HepG2 (cell line): ENCODE results near the gene MC1R. TPM values are rescaled to one million over a fixed set of nuclear protein-coding genes. Genes with fewer than 3 reads are reported as not detected.

Experiments used
- AHR ChIP-seq: IDR thresholded peaks from 2 replicates; pipeline ENCODE4 v1.6.1; 2018; ENCODE audit warnings: missing genetic modification reagents, missing compliant biosample characterization
- FOXA3 ChIP-seq: IDR thresholded peaks from 2 replicates; pipeline ENCODE4 v1.6.1; 2016; ENCODE audit warnings: missing genetic modification reagents, missing compliant biosample characterization
- HMGXB4 ChIP-seq, 2 experiments: sonication (generic) in 1 of 2; formaldehyde crosslinking in 1 of 2; IDR thresholded peaks; 2 replicates each; pipeline versions ENCODE4 v1.4.0 to v1.6.1; 2018 to 2020; ENCODE audit warnings: missing genetic modification reagents in 2 of 2, borderline replicate concordance in 1 of 2, low read depth in 1 of 2, mild to moderate bottlenecking in 1 of 2, missing biosample characterization in 1 of 2
- HNRNPL ChIP-seq: fragments of 200-400 bp; formaldehyde crosslinking; IDR thresholded peaks from 2 replicates; pipeline ENCODE4 v1.6.1; 2017; ENCODE audit warnings: mild to moderate bottlenecking, low read depth, low read length
- KDM5B ChIP-seq: sonication (generic); formaldehyde crosslinking; IDR thresholded peaks from 2 replicates; pipeline ENCODE4 v1.4.0; 2020; ENCODE audit warnings: missing genetic modification reagents, mild to moderate bottlenecking, borderline replicate concordance
- MEIS1 ChIP-seq: sonication (generic); formaldehyde crosslinking; IDR thresholded peaks from 2 replicates; pipeline ENCODE4 v1.9.0; 2021; ENCODE audit warnings: mild to moderate bottlenecking, missing genetic modification reagents, moderate library complexity, borderline replicate concordance
- MXI1 ChIP-seq: IDR thresholded peaks from 3 replicates; pipeline ENCODE4 v1.6.1; 2012; ENCODE audit warnings: low read depth, low read length, inconsistent platforms, borderline replicate concordance
- MZF1 ChIP-seq: sonication (generic); formaldehyde crosslinking; IDR thresholded peaks from 2 replicates; pipeline ENCODE4 v1.8.1; 2023; ENCODE audit warnings: mild to moderate bottlenecking, missing genetic modification reagents, borderline replicate concordance
- NONO ChIP-seq, 2 experiments: fragments of 450-650 bp in 1 of 2; sonication (generic) in 1 of 2; formaldehyde crosslinking in 1 of 2; IDR thresholded peaks in 1 of 2; conservative IDR thresholded peaks in 1 of 2; 2 replicates each; pipeline versions ENCODE4 v1.6.1 to v1.8.0; 2017 to 2022; ENCODE audit warnings: mild to moderate bottlenecking in 1 of 2, missing genetic modification reagents in 1 of 2, moderate library complexity in 1 of 2
- PITX1 ChIP-seq: sonication (generic); formaldehyde crosslinking; IDR thresholded peaks from 2 replicates; pipeline ENCODE4 v1.5.1; 2020; ENCODE audit warnings: mild to moderate bottlenecking, missing genetic modification reagents
- RAD21 ChIP-seq: fragments of 450-650 bp; formaldehyde crosslinking; IDR thresholded peaks from 2 replicates; pipeline ENCODE4 v1.5.0; 2020; ENCODE audit warnings: mild to moderate bottlenecking
- SRY ChIP-seq: sonication (generic); formaldehyde crosslinking; IDR thresholded peaks from 2 replicates; pipeline ENCODE4 v1.8.0; 2022; ENCODE audit warnings: mild to moderate bottlenecking, missing genetic modification reagents
- TBX2 ChIP-seq: sonication (generic); formaldehyde crosslinking; IDR thresholded peaks from 2 replicates; pipeline ENCODE4 v1.5.0; 2020; ENCODE audit warnings: missing genetic modification reagents, mild to moderate bottlenecking, borderline replicate concordance
- THAP11 ChIP-seq: IDR thresholded peaks from 2 replicates; pipeline ENCODE4 v1.6.1; 2016; ENCODE audit warnings: missing biosample characterization, missing genetic modification reagents
- TRAFD1 ChIP-seq: sonication (generic); formaldehyde crosslinking; IDR thresholded peaks from 2 replicates; pipeline ENCODE4 v1.5.1; 2020; ENCODE audit warnings: missing genetic modification reagents, mild to moderate bottlenecking, borderline replicate concordance
- ZNF124 ChIP-seq: sonication (generic); formaldehyde crosslinking; IDR thresholded peaks from 2 replicates; pipeline ENCODE4 v1.4.0; 2020; ENCODE audit warnings: missing genetic modification reagents
- ZNF350 ChIP-seq: sonication (generic); formaldehyde crosslinking; IDR thresholded peaks from 2 replicates; pipeline ENCODE4 v1.4.0; 2020; ENCODE audit warnings: mild to moderate bottlenecking, low read depth, missing genetic modification reagents, borderline replicate concordance
- ZNF691 ChIP-seq: sonication (generic); formaldehyde crosslinking; IDR thresholded peaks from 2 replicates; pipeline ENCODE4 v1.4.0; 2020; ENCODE audit warnings: missing genetic modification reagents, low read depth, mild to moderate bottlenecking, borderline replicate concordance
- ZNF704 ChIP-seq: sonication (generic); formaldehyde crosslinking; IDR thresholded peaks from 2 replicates; pipeline ENCODE4 v1.8.1; 2023; ENCODE audit warnings: mild to moderate bottlenecking, inconsistent platforms, moderate library complexity, missing genetic modification reagents, borderline replicate concordance
- ZNF749 ChIP-seq: sonication (generic); formaldehyde crosslinking; IDR thresholded peaks from 2 replicates; pipeline ENCODE4 v1.8.0; 2022; ENCODE audit warnings: mild to moderate bottlenecking, missing genetic modification reagents, moderate library complexity, borderline replicate concordance
- ZNF816 ChIP-seq: sonication (generic); formaldehyde crosslinking; IDR thresholded peaks from 2 replicates; pipeline ENCODE4 v1.8.0; 2022; ENCODE audit warnings: missing genetic modification reagents, mild to moderate bottlenecking, borderline replicate concordance
- polyA plus RNA-seq, 8 experiments: library from polyadenylated mRNA; depleted of rRNA in 3 of 8; stranded (reverse) in 7 of 8; unstranded in 1 of 8; fragments of >200 nt; fragmentation: Illumina TruSeq in 4 of 8; extraction: Trizol in 4 of 8; gene quantifications; 2 replicates each; pipeline versions ENCODE4 v1.2.1 to v1.2.3, GENCODE V29; 2011 to 2016; ENCODE audit warnings: low read depth in 4 of 8, missing spikeins in 1 of 8, mixed read lengths in 1 of 8; ENCODE audit not compliant: insufficient read depth in 1 of 8
- total RNA-seq, 5 experiments: library from RNA; depleted of rRNA; stranded (reverse); fragments of >200 nt; fragmentation: Illumina TruSeq; extraction: Trizol; gene quantifications; 2 replicates each; pipeline ENCODE4 v1.2.3, GENCODE V29; 2016; ENCODE audit warnings: low read depth in 1 of 5

Gene MC1R
- total and polyA plus RNA-seq, 2 of the 13 experiments (the other 11 are each of a cell fraction or from before 2014, with no cell fraction given): 9.1 to 14.8 TPM

GRCh38 chr16:89909777-89910716 is 8.6 kb upstream of the MC1R start (continued):
- TF ChIP-seq ZNF704 (peak; percentile 65; the same call in 1 of the 2 replicates), TRAFD1 (CRISPR knock-in tag) (peak; percentile 50; the same call in 1 of the 2 replicates), HNRNPL (peak; percentile 38; the same call in 1 of the 2 replicates), THAP11 (CRISPR knock-in tag) (0 out of 2 replicates have a peak, but pooled peaks have one; percentile 25), MEIS1 (CRISPR knock-in tag) (peak; percentile 78; the same call in 1 of the 2 replicates), NONO (IDR thresholded peaks at IDR 0.05) (no peak), NONO (CRISPR knock-in tag; conservative IDR thresholded peaks at IDR 0.05) (peak; percentile 72; the same call in 1 of the 2 replicates), ZNF816 (CRISPR knock-in tag) (no peak), KDM5B (peak; percentile 56; the same call in 1 of the 2 replicates), ZNF350 (CRISPR knock-in tag) (peak; percentile 54; the same call in 1 of the 2 replicates), TBX2 (peak; percentile 39; the same call in 1 of the 2 replicates), HMGXB4 (CRISPR knock-in tag; IDR thresholded peaks at IDR 0.05; ENCODE audit: borderline replicate concordance in 1 of 2, low read depth in 1 of 2) (peak; percentile 63 to 64; a peak in 2 of 4 replicates), ZNF124 (CRISPR knock-in tag) (peak; percentile 80; the same call in 1 of the 2 replicates), ZNF691 (CRISPR knock-in tag) (peak; percentile 70; the same call in 1 of the 2 replicates), FOXA3 (CRISPR knock-in tag) (0 out of 2 replicates have a peak, but pooled peaks have one; percentile 16), RAD21 (CRISPR knock-in tag) (peak; percentile 54), ZNF749 (CRISPR knock-in tag) (0 out of 2 replicates have a peak, but pooled peaks have one; percentile 65), PITX1 (0 out of 2 replicates have a peak, but pooled peaks have one; percentile 12), SRY (CRISPR knock-in tag) (peak; percentile 22; the same call in 1 of the 2 replicates), AHR (CRISPR knock-in tag) (0 out of 2 replicates have a peak, but pooled peaks have one; percentile 28), MXI1 (peak; percentile 46; the same call in 1 of the 3 replicates), MZF1 (CRISPR knock-in tag) (0 out of 2 replicates have a peak, but pooled peaks have one; percentile 49)
